B cell (primary cell): ENCODE results near the gene INO80C. TPM values are rescaled to one million over a fixed set of nuclear protein-coding genes. Genes with fewer than 3 reads are reported as not detected.

ENCODE experiments used
- ATAC-seq: fragments of 200-7000 bp; cut with Tn5 transposase; one replicate; pipeline ENCODE4 v1.10.0; 2021; ENCODE audit warnings: low read depth, mild to moderate bottlenecking, moderate number of reproducible peaks, moderate library complexity
- CTCF ChIA-PET: fragments of 350-600 bp; sonication (Branson Sonifier 250); formaldehyde crosslinking; loops from one replicate; lab custom pipeline; 2021; ENCODE audit warnings: antibody characterized with exemption, inconsistent platforms; lab: Charles Lee
- POLR2A ChIA-PET: fragments of 350-600 bp; sonication (Branson Sonifier 250); formaldehyde crosslinking; loops from one replicate; lab custom pipeline; 2021; ENCODE audit warnings: antibody characterized with exemption; lab: Charles Lee
- DNase-seq: peaks from one replicate; pipeline ENCODE4 v3.0.0; 2013
- H2AFZ ChIP-seq: 2 replicates; pipeline ENCODE4 v1.6.1; 2012; ENCODE audit warnings: mild to moderate bottlenecking, low read depth, low read length; ENCODE audit not compliant: insufficient read depth, poor library complexity, severe bottlenecking
- H3K27ac ChIP-seq, 2 donors: 1 replicate in 1 of 2; 2 replicates in 1 of 2; pipeline ENCODE4 v1.5.1; 2012 to 2013; ENCODE audit warnings: low read length in 2 of 2, mild to moderate bottlenecking in 2 of 2, moderate library complexity in 1 of 2
- H3K27me3 ChIP-seq, 4 experiments: fragments of 200-600 bp in 1 of 4; sonication (generic) in 1 of 4; replicated peaks in 1 of 4; 1 replicate in 2 of 4; 2 replicates in 2 of 4; pipeline versions ENCODE4 v1.6.1 to v1.7.0; 2013 to 2016; ENCODE audit warnings: low read length in 3 of 4, mild to moderate bottlenecking in 2 of 4, mixed read lengths in 1 of 4, moderate library complexity in 1 of 4; ENCODE audit not compliant: insufficient read depth in 4 of 4, control insufficient read depth in 3 of 4; ENCODE audit errors: control extremely low read depth in 1 of 4
- H3K36me3 ChIP-seq, 2 experiments: replicated peaks in 1 of 2; 1 replicate in 1 of 2; 2 replicates in 1 of 2; pipeline versions ENCODE4 v1.6.1 to v1.7.1; 2013; ENCODE audit warnings: low read length in 1 of 2; ENCODE audit not compliant: insufficient read depth in 2 of 2, control insufficient read depth in 1 of 2; ENCODE audit errors: control extremely low read depth in 1 of 2, extremely low read depth in 1 of 2
- H3K4me1 ChIP-seq, 2 donors: fragments of 200-600 bp in 1 of 2; sonication (generic) in 1 of 2; 1 replicate in 1 of 2; 2 replicates in 1 of 2; pipeline versions ENCODE4 v1.5.1 to v1.6.1; 2013 to 2017; ENCODE audit warnings: low read length in 2 of 2; ENCODE audit not compliant: control insufficient read depth in 2 of 2, insufficient read depth in 2 of 2
- H3K4me2 ChIP-seq: replicated peaks from 2 replicates; pipeline ENCODE3; 2012; ENCODE audit warnings: mild to moderate bottlenecking, low read depth, low read length; ENCODE audit not compliant: poor library complexity, severe bottlenecking
- H3K4me3 ChIP-seq, 5 experiments: fragments of 200-600 bp in 1 of 5; sonication (generic) in 1 of 5; 1 replicate in 3 of 5; 2 replicates in 2 of 5; pipeline versions ENCODE4 v1.5.1 to v1.7.0; 2011 to 2016; ENCODE audit warnings: low read length in 4 of 5, mild to moderate bottlenecking in 4 of 5, low read depth in 2 of 5, control low read depth in 1 of 5, moderate library complexity in 1 of 5; ENCODE audit not compliant: insufficient read depth in 1 of 5; ENCODE audit errors: control extremely low read depth in 1 of 5, extremely low read depth in 1 of 5
- H3K79me2 ChIP-seq: fragments of 200-600 bp; sonication (generic); one replicate; pipeline ENCODE4 v1.6.0; 2016; ENCODE audit warnings: low read length; ENCODE audit not compliant: control insufficient read depth, insufficient read depth
- H3K9ac ChIP-seq: fragments of 200-600 bp; sonication (generic); 2 replicates; pipeline ENCODE4 v1.6.1; 2017; ENCODE audit warnings: mild to moderate bottlenecking, low read length, moderate library complexity
- H3K9me3 ChIP-seq, 3 donors: one replicate each; pipeline versions ENCODE4 v1.6.1 to v1.7.1; 2013; ENCODE audit warnings: low read length in 2 of 3; ENCODE audit not compliant: control insufficient read depth in 2 of 3, insufficient read depth in 1 of 3; ENCODE audit errors: control extremely low read depth in 1 of 3
- H4K20me1 ChIP-seq: 2 replicates; pipeline ENCODE4 v1.6.0; 2012; ENCODE audit warnings: mild to moderate bottlenecking, low read length; ENCODE audit not compliant: insufficient read depth, control insufficient read depth, poor library complexity, severe bottlenecking
- H3K27ac Mint-ChIP-seq: one replicate; pipeline ENCODE4 v1.8.0; 2021; ENCODE audit warnings: mixed read lengths
- H3K27me3 Mint-ChIP-seq: one replicate; pipeline ENCODE4 v1.8.0; 2021; ENCODE audit warnings: mixed read lengths
- H3K4me1 Mint-ChIP-seq: one replicate; pipeline ENCODE4 v1.8.0; 2021; ENCODE audit warnings: mixed read lengths
- H3K4me3 Mint-ChIP-seq: one replicate; pipeline ENCODE4 v1.8.0; 2021; ENCODE audit warnings: mixed read lengths
- H3K9me3 Mint-ChIP-seq: one replicate; pipeline ENCODE4 v1.8.0; 2022; ENCODE audit warnings: mixed read lengths; ENCODE audit not compliant: insufficient read depth
- EZH2 ChIP-seq: IDR thresholded peaks from 2 replicates; pipeline ENCODE4 v1.6.1; 2012; ENCODE audit warnings: borderline replicate concordance, low read depth, mild to moderate bottlenecking, moderate library complexity, low read length; ENCODE audit not compliant: insufficient read depth, poor library complexity, severe bottlenecking
- WGBS: methylation state at CpG from one replicate; pipeline ENCODE4 v1.1.5; 2013; ENCODE audit warnings: missing lambda C conversion rate; ENCODE audit not compliant: insufficient coverage; 5-methylcytosine and 5-hydroxymethylcytosine counted together
- intact Hi-C: fragments of 100-400 bp; cut with micrococcal nuclease; formaldehyde crosslinking; loops from one replicate; pipeline ENCODE4 v1.10.0; 2022
- polyA plus RNA-seq: library from polyadenylated mRNA; depleted of rRNA; stranded (reverse); fragments of >200 nt; gene quantifications from 2 replicates; pipeline ENCODE4 v1.2.3, GENCODE V29; 2012
- total RNA-seq, 2 donors: library from RNA; stranded (reverse); fragments of 120-200 nt in 1 of 2; gene quantifications; 1 replicate in 1 of 2; 2 replicates in 1 of 2; pipeline versions ENCODE4 v1.2.3 to v1.2.4, GENCODE V29; 2013 to 2022
- TF ChIP-seq, protein P1 (sequence below): fragments of 200-600 bp; IDR thresholded peaks from one replicate; pipeline ENCODE4 v1.8.0; 2022; ENCODE audit warnings: antibody characterized with exemption, mild to moderate bottlenecking

INO80C gene
- total and polyA plus RNA-seq, 2 donors (not counting 1 experiment from before 2014, with no cell fraction given), result 18.2 to 37.9 TPM

- no CpG with 5 or more reads among the region's 7 CpGs for WGBS
Observed at GRCh38 chr18:35495536-35496314, 2.0 kb downstream of the INO80C start.

More at GRCh38 chr18:35495536-35496314, 2.0 kb downstream of the INO80C start:
- no peak overlapping the region for H3K9ac ChIP-seq
- peaks cover 50% of the 10 kb centered on the region for H3K79me2 ChIP-seq
- no peak for ATAC-seq
- no peaks in the 10 kb centered on the region for H4K20me1 ChIP-seq
- H3K27me3 ChIP-seq, result no peaks in the 10 kb centered on the region
- H3K27ac ChIP-seq, result no peak overlapping the region
- peaks cover 0 to 8% (median 0%) of the 10 kb centered on the region in 3 donors for H3K9me3 ChIP-seq
- no peak for DNase-seq
- Mint-ChIP-seq H3K27me3 (no peaks in the 10 kb centered on the region), H3K9me3 (no peaks in the 10 kb centered on the region), H3K27ac (peak overlapping the region; percentile 42), H3K4me1 (peaks cover 40% of the 10 kb centered on the region), H3K4me3 (peak overlapping the region; percentile 65)
- no peaks in the 10 kb centered on the region for H3K36me3 ChIP-seq
- H3K4me3 ChIP-seq, result no peak overlapping the region
- intact Hi-C loops, result loop anchor here (2.0 to 10.0 kb wide), 6 partner anchors 87 to 1329 kb away; partner anchors contain the start of genes KIAA1328, MAPRE2, RPRD1A and TPGS2
- TF ChIP-seq EZH2, result no peak
- TF ChIP-seq, protein P1, sequence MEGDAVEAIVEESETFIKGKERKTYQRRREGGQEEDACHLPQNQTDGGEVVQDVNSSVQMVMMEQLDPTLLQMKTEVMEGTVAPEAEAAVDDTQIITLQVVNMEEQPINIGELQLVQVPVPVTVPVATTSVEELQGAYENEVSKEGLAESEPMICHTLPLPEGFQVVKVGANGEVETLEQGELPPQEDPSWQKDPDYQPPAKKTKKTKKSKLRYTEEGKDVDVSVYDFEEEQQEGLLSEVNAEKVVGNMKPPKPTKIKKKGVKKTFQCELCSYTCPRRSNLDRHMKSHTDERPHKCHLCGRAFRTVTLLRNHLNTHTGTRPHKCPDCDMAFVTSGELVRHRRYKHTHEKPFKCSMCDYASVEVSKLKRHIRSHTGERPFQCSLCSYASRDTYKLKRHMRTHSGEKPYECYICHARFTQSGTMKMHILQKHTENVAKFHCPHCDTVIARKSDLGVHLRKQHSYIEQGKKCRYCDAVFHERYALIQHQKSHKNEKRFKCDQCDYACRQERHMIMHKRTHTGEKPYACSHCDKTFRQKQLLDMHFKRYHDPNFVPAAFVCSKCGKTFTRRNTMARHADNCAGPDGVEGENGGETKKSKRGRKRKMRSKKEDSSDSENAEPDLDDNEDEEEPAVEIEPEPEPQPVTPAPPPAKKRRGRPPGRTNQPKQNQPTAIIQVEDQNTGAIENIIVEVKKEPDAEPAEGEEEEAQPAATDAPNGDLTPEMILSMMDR, result no peak
- H3K4me2 ChIP-seq, result no peak overlapping the region
- ChIA-PET CTCF (interaction anchor here (0.7 kb wide), 1 partner anchor 156 kb away, joined by 3 read pairs; no protein-coding TSS in a partner anchor), POLR2A (interaction anchor here (1.0 kb wide), 1 partner anchor 13 kb away, joined by 3 read pairs; no protein-coding TSS in a partner anchor)
- no peak overlapping the region for H2AFZ ChIP-seq
- H3K4me1 ChIP-seq, result peaks cover 16 to 19% of the 10 kb centered on the region in 2 donors
